HUDEP-2 (cell line): ENCODE measurements around the gene TRIM2.
A peak's percentile ranks its signal among the peaks of the same experiment; 100 is the strongest.

ENCODE experiments used
- DNase-seq, 76 experiments: peaks; one replicate each; lab custom pipeline; 2025; ENCODE audit not compliant: unreplicated experiment in 76 of 76; lab: John Stamatoyannopoulos, UW

The TRIM2 gene

GRCh38 chr4:153270361-153270760, 66.1 kb downstream of the TRIM2 start:
- DNase-seq: no peak

GRCh38 chr4:153271820-153272219, 67.6 kb downstream of the TRIM2 start:
- DNase-seq: no peak

GRCh38 chr4:153273751-153274150, 69.5 kb downstream of the TRIM2 start:
- no peak for DNase-seq

GRCh38 chr4:153274967-153275366, 70.7 kb downstream of the TRIM2 start:
- no peak for DNase-seq

- no peak for DNase-seq
Observed at GRCh38 chr4:153275380-153276276, 71.4 kb downstream of the TRIM2 start.

- no peak for DNase-seq
Observed at GRCh38 chr4:153276971-153277370, 72.7 kb downstream of the TRIM2 start.

- DNase-seq: no peak
Observed at GRCh38 chr4:153281476-153281875, 77.2 kb downstream of the TRIM2 start.

- DNase-seq: no peak
Observed at GRCh38 chr4:153282023-153282422, 77.8 kb downstream of the TRIM2 start.

GRCh38 chr4:153283260-153283659, 79.0 kb downstream of the TRIM2 start:
- no peak for DNase-seq

GRCh38 chr4:153290134-153290533, 85.9 kb downstream of the TRIM2 start:
- DNase-seq: no peak

- no peak for DNase-seq
Observed at GRCh38 chr4:153291562-153291961, 87.3 kb downstream of the TRIM2 start.

GRCh38 chr4:153292897-153293741, 88.9 kb downstream of the TRIM2 start:
- no peak for DNase-seq

- DNase-seq: no peak
Observed at GRCh38 chr4:153293742-153294057, 89.5 kb downstream of the TRIM2 start.

GRCh38 chr4:153294631-153295030, 90.4 kb downstream of the TRIM2 start:
- no peak for DNase-seq

- no peak for DNase-seq
Observed at GRCh38 chr4:153295131-153295755, 91.0 kb downstream of the TRIM2 start.

GRCh38 chr4:153296040-153296823, 92.0 kb downstream of the TRIM2 start:
- no peak for DNase-seq

GRCh38 chr4:153297116-153297515, 92.9 kb downstream of the TRIM2 start:
- no peak for DNase-seq

- no peak for DNase-seq
Observed at GRCh38 chr4:153310793-153311192, 106.5 kb downstream of the TRIM2 start.

- no peak for DNase-seq
Observed at GRCh38 chr4:153314915-153315314, 110.7 kb downstream of the TRIM2 start.

GRCh38 chr4:153318696-153319320, 114.6 kb downstream of the TRIM2 start:
- DNase-seq: peak in 20 of 76 experiments; percentile 1 to 41 (median 23)
